ENCODE measurements around the gene RPH3AL.

DNA sequence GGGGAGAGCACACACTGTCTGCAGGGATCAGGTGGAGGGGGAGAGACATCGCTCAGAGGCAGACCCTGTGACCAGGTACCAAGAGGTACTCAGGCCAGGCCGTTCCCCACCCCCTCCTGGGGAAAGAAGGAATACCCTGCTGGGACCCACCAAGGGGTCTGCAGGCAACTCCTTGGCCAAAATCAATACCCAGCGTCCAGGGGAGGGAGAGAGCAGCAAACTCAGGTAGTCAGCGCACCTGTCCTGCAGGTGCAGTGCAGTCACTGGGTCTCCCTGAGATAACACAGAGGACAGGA lies 113.7 kb downstream of the RPH3AL start:
- no peak for TF ChIP-seq POLR2A (IDR thresholded peaks at IDR 0.05)
- TF ChIP-seq, protein P1, sequence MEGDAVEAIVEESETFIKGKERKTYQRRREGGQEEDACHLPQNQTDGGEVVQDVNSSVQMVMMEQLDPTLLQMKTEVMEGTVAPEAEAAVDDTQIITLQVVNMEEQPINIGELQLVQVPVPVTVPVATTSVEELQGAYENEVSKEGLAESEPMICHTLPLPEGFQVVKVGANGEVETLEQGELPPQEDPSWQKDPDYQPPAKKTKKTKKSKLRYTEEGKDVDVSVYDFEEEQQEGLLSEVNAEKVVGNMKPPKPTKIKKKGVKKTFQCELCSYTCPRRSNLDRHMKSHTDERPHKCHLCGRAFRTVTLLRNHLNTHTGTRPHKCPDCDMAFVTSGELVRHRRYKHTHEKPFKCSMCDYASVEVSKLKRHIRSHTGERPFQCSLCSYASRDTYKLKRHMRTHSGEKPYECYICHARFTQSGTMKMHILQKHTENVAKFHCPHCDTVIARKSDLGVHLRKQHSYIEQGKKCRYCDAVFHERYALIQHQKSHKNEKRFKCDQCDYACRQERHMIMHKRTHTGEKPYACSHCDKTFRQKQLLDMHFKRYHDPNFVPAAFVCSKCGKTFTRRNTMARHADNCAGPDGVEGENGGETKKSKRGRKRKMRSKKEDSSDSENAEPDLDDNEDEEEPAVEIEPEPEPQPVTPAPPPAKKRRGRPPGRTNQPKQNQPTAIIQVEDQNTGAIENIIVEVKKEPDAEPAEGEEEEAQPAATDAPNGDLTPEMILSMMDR (IDR thresholded peaks at IDR 0.05), result no peak

Data from transverse colon (tissue), 3 donors.